IMR-90 (cell line): ENCODE data around the gene RGR.

Source experiments
- BHLHE40 ChIP-seq: fragments of 150-350 bp; IDR thresholded peaks from 2 replicates; pipeline ENCODE4 v1.6.1; 2016; ENCODE audit warnings: mild to moderate bottlenecking, low read depth, low read length
- CEBPB ChIP-seq: IDR thresholded peaks from 2 replicates; pipeline ENCODE4 v1.6.1; 2012; ENCODE audit warnings: low read depth, low read length, improper control_type of control experiment
- CTCF ChIP-seq: conservative IDR thresholded peaks from 2 replicates; pipeline ENCODE4 v1.5.1; 2012; ENCODE audit warnings: mild to moderate bottlenecking, low read depth, low read length, improper control_type of control experiment
- ELK1 ChIP-seq: fragments of 150-350 bp; IDR thresholded peaks from 2 replicates; pipeline ENCODE4 v1.6.1; 2016; ENCODE audit warnings: low read depth, mild to moderate bottlenecking, low read length, moderate library complexity, borderline replicate concordance
- MAFK ChIP-seq: IDR thresholded peaks from 2 replicates; pipeline ENCODE4 v1.6.1; 2012; ENCODE audit warnings: low read depth, low read length, improper control_type of control experiment
- MXI1 ChIP-seq: IDR thresholded peaks from 2 replicates; pipeline ENCODE4 v1.6.1; 2012; ENCODE audit warnings: low read depth, mild to moderate bottlenecking, low read length, moderate library complexity, borderline replicate concordance
- POLR2A ChIP-seq: IDR thresholded peaks from 2 replicates; pipeline ENCODE4 v1.6.1; 2012; ENCODE audit warnings: mild to moderate bottlenecking, low read depth, low read length
- RAD21 ChIP-seq: IDR thresholded peaks from 2 replicates; pipeline ENCODE4 v1.6.1; 2012; ENCODE audit warnings: low read length, improper control_type of control experiment
- RCOR1 ChIP-seq: IDR thresholded peaks from 2 replicates; pipeline ENCODE4 v1.6.1; 2012; ENCODE audit warnings: mild to moderate bottlenecking, low read length, improper control_type of control experiment; ENCODE audit not compliant: insufficient replicate concordance
- USF2 ChIP-seq: fragments of 150-350 bp; IDR thresholded peaks from 2 replicates; pipeline ENCODE4 v1.6.1; 2017; ENCODE audit warnings: mild to moderate bottlenecking, antibody characterized with exemption, low read length, low read depth

GRCh38 chr10:84263716-84264115 lies 18.9 kb downstream of the RGR start:
- TF ChIP-seq ELK1 (no peak), CTCF (no peak), POLR2A (no peak), USF2 (no peak), RAD21 (no peak), BHLHE40 (no peak), RCOR1 (no peak), MXI1 (no peak), MAFK (no peak), CEBPB (no peak)
